Esophagus muscularis mucosa (tissue), 3 donors: Measurements from ENCODE around the gene KLRF1.

Experiments used
- CTCF ChIP-seq, 3 experiments: fragments of 200-600 bp in 2 of 3; fragments of 450-650 bp in 1 of 3; sonication (generic) in 2 of 3; IDR thresholded peaks; one replicate each; pipeline ENCODE4 v1.5.1; 2017 to 2019; ENCODE audit warnings: antibody characterized with exemption in 3 of 3, mild to moderate bottlenecking in 2 of 3, moderate library complexity in 1 of 3
- POLR2A ChIP-seq: fragments of 450-650 bp; IDR thresholded peaks from one replicate; pipeline ENCODE4 v1.6.1; 2017; ENCODE audit warnings: antibody characterized with exemption, moderate library complexity, mild to moderate bottlenecking, low read depth
- POLR2AphosphoS5 ChIP-seq, 2 donors: sonication (generic); formaldehyde crosslinking; IDR thresholded peaks; one replicate each; pipeline ENCODE4 v1.6.1; 2017; ENCODE audit warnings: antibody characterized with exemption in 2 of 2

- TF ChIP-seq CTCF (IDR thresholded peaks at IDR 0.05), result no peak
- TF ChIP-seq POLR2AphosphoS5 (IDR thresholded peaks at IDR 0.05), result no peak
- no peak for TF ChIP-seq POLR2A
These were observed 34.9 kb upstream of the KLRF1 start for GRCh38 chr12:9792185-9792900.
